GM18507 (cell line): ENCODE measurements around the gene PLD3.
"Not testable (repeated sequence)": the region's sequence is repeated elsewhere in the genome, so short reads cannot be mapped to it uniquely, and the experiment has no call there.

Source experiments
- DNase-seq: peaks from one replicate; pipeline ENCODE4 v3.0.0; 2011; ENCODE audit warnings: low read depth; ENCODE audit not compliant: insufficient read length; ENCODE audit errors: extremely low spot score
- FAIRE-seq: peaks from 2 replicates; lab custom pipeline; 2011; peaks lifted over from hg19 to GRCh38; lab: Jason Lieb, UNC

PLD3 gene

GRCh38 chr19:40326201-40326600 lies 22.3 kb upstream of the PLD3 start:
- DNase-seq = no peak
- FAIRE-seq = no peak

GRCh38 chr19:40331052-40331451 lies 17.4 kb upstream of the PLD3 start:
- no peak for FAIRE-seq
- no peak for DNase-seq

DNA sequence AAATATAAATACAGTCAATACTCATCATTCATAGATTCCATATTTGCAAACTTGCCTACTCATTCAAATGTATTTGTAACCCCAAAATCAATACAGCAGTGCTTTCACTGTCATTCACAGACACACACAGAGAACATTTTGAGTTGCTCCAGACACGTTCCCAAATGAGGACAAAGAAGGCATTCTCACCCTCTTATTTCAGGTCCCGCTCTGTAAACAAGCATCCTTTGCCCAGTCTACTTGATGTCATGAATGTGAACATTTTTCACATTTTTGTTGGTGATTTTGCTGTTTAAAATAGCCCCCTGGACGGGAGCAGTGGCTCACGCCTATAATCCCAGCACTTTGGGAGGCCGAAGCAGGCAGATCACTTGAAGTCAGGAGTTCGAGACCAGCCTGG lies 15.8 kb upstream of the PLD3 start:
- no peak for DNase-seq
- no peak for FAIRE-seq

GRCh38 chr19:40333083-40333482 lies 15.4 kb upstream of the PLD3 start:
- not testable (repeated sequence) for DNase-seq, FAIRE-seq

GRCh38 chr19:40335101-40335500 lies 13.4 kb upstream of the PLD3 start:
- FAIRE-seq (no peak), DNase-seq (no peak)

GRCh38 chr19:40335855-40336600 lies 12.5 kb upstream of the PLD3 start:
- FAIRE-seq (no peak), DNase-seq (no peak)

- FAIRE-seq = no peak
- DNase-seq = no peak
Measured at GRCh38 chr19:40336601-40336900, 11.9 kb upstream of the PLD3 start.

DNA sequence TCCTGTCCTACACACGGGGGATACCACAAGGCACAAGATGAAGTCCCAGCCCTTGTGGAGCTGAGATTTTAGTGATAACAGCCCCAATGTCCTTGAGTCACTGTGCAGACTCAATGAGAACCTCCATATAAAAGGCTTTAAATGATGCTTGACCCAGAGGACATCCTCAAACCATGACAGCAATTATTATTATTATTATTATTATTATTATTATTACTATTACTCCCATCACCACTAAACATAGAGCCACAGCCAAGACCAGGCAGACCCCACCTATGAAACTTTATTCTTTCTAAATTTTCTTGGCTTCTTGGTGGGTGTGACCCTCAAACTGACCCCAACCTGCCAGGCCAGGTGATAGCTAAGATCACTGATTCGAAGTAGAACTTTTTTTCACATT lies 11.4 kb upstream of the PLD3 start:
- FAIRE-seq (no peak), DNase-seq (no peak)

- FAIRE-seq = no peak
- no peak for DNase-seq
Measured at GRCh38 chr19:40337594-40337993, 10.9 kb upstream of the PLD3 start.

- no peak for FAIRE-seq
- DNase-seq = no peak
Measured at GRCh38 chr19:40339018-40339728, 9.3 kb upstream of the PLD3 start.

- DNase-seq (no peak), FAIRE-seq (no peak)
Measured at GRCh38 chr19:40341601-40342482, 6.7 kb upstream of the PLD3 start.

DNA sequence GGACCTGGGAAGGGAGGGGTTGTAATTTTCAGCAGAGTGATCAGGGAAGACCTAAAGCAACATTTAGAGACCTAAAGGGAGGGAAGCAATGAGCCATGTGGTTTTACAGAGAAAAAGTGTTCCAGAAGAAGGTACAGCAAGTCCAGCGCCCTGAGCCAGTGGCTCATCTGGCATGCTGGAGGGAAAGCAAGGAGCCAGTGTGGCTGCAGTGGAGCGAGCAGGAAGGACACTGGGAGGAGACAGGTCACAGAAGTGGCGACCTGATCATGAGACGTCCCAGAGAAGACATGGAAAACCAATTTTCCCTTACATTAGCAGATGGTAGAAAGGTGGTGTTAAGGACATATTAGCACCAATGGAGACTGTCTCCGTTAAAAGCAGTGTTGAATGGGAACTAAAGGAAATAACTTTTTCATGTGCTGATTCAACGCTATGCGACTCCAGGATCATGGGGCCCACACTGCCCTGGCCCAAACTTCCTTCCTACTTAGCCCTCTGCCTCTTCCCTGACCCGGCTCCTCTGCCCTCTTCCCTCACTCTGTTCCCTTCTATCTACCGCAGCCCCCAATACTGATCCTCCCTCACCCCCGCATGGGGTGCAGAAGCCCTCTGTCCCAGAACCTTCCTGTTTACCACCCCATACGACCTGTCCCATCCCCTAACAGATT lies 5.7 kb upstream of the PLD3 start:
- DNase-seq (no peak), FAIRE-seq (no peak)

GRCh38 chr19:40344422-40344821 lies 4.1 kb upstream of the PLD3 start:
- DNase-seq (no peak), FAIRE-seq (no peak)

DNA sequence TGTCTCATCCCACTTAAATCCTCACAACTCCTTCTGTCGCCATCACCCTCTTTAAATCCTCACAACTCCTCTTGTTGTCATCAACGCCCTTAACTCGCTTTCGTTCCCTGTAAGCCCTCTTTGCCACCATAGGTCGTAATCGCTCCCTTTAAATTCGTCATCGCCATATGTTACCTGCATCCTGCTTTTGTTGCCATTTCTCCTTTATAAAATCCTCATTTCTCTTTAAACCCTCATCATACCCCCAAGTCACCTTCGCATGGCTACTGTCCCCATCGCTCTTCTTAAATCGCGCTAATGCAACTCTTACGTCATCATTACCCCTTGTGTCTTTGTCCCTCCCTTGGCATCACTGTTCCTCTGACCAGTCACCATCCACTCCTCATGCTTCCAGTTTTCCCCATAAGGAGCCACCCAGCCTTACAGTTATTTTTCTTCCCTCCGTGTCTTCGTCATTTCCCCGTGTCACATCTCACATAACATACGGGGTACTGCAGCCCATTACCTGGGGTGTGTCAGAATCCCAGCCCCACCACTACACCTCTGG lies 539 bp downstream of the PLD3 start:
- FAIRE-seq (no peak), DNase-seq (no peak)

GRCh38 chr19:40355975-40356680 lies 7.6 kb downstream of the PLD3 start:
- FAIRE-seq (peak; percentile 81), DNase-seq (no peak)

DNA sequence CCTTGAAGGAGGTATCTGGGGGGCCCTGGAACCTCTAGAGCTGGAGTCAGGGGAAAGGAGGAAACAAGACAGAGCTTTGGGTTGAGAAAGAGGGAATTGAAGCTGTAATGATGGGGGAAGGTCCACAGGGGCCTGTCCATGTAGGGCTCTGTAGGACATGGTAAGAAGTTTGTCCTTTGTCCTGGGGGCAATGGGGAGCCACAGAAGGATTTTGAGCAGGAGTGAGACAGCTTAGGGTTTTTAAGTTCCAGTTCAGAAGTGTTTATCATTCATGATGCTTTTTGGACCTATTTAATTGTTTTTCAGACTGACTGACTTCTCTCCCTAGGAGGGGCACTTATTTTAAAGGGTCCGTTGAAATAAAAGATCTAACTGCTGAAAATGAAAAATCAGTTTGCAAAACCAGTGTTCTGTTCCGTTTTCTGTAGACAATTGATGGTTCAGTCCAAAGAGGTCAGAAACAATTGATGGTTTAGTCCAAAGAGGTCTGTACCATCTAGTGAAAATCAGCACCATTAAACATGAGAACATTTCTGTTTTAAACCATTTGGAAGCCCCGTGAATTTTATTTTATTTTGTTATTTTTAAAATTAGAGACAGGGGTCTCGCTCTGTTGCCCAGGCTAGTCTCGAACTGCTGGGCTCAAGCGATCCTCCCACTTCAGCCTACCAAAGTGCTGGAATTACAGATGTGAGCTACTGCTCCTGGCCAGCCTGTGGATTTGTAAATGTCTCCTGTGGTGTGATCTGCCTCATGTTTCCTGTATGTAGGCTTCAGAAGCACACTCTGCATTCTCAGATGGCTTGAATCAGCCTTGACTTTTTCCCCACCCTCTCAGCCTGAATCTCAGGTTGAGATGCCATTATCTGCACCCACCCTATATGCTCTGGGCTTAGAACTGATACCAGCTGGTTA lies 8.4 kb downstream of the PLD3 start:
- FAIRE-seq (no peak), DNase-seq (no peak)

DNA sequence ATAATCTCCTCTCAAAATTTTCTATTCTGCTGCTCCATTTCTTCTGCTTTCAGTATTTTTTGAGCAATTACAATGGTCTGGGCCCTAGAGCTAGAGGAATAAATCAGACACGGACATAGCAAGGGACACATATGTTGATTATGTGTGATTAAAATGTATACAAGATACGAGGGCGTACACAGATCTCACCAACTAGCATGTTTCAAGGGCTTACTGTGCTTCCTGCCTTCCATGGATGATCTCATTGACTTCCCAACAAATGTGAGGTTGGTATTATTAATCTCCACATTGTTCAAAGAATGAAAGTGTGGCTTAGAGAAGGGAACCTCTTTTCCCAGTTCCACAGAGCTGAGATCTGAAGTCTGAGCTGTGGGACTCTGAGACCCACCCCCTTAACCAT lies 9.1 kb downstream of the PLD3 start:
- DNase-seq = no peak
- FAIRE-seq = no peak

- DNase-seq (no peak), FAIRE-seq (peak; percentile 55)
Measured at GRCh38 chr19:40358773-40359172, 10.3 kb downstream of the PLD3 start.
